Upper lobe of right lung (tissue), 1 donor: ENCODE data around the gene DDX27. TPM values are rescaled to one million over a fixed set of nuclear protein-coding genes. Genes with fewer than 3 reads are reported as not detected.

ENCODE experiments used
- ATAC-seq: fragments of 200-7000 bp; cut with Tn5 transposase; one replicate; pipeline ENCODE4 v1.9.1; 2020; ENCODE audit warnings: mild to moderate bottlenecking, moderate library complexity
- DNase-seq: peaks from one replicate; pipeline ENCODE4 v3.0.0-alpha.2; 2020
- H3K27ac ChIP-seq: fragments of 200-600 bp; one replicate; pipeline ENCODE4 v1.8.0; 2022
- H3K27me3 ChIP-seq: fragments of 200-600 bp; one replicate; pipeline ENCODE4 v1.8.0; 2022; ENCODE audit warnings: mild to moderate bottlenecking
- H3K36me3 ChIP-seq: fragments of 200-600 bp; one replicate; pipeline ENCODE4 v1.8.0; 2022
- H3K4me1 ChIP-seq: fragments of 200-600 bp; one replicate; pipeline ENCODE4 v1.8.0; 2022
- H3K4me3 ChIP-seq: fragments of 200-600 bp; one replicate; pipeline ENCODE4 v1.8.0; 2022; ENCODE audit warnings: mild to moderate bottlenecking
- H3K9me3 ChIP-seq: fragments of 200-600 bp; one replicate; pipeline ENCODE4 v1.8.0; 2022
- intact Hi-C: fragments of 100-400 bp; cut with DNase I; formaldehyde crosslinking; loops from one replicate; pipeline ENCODE4 v1.11.0; 2022
- total RNA-seq: library from RNA; stranded (reverse); fragmentation: NEBNext Ultra II Directional; extraction: Animal tissue kit (Norgen Biotek cat#: 25700); gene quantifications from one replicate; pipeline ENCODE4 v1.2.1, GENCODE V29; 2021
- TF ChIP-seq, protein P1 (sequence below): fragments of 200-600 bp; IDR thresholded peaks from one replicate; pipeline ENCODE4 v1.8.0; 2022; ENCODE audit warnings: antibody characterized with exemption
- donor health status: DM: no; HTN: yes; CAD: no; lungs with severe emphysema.

The DDX27 gene
- total RNA-seq, 1 donor from 2014 or later: 25.9 TPM

GRCh38 chr20:49267327-49267726 lies 48.1 kb downstream of the DDX27 start:
- Histone ChIP-seq H3K36me3 (peaks cover 78% of the 10 kb centered on the region), H3K4me1 (peaks cover 48% of the 10 kb centered on the region), H3K4me3 (peak overlapping the region; percentile 25), H3K27ac (no peak overlapping the region), H3K9me3 (no peaks in the 10 kb centered on the region), H3K27me3 (no peaks in the 10 kb centered on the region)
- DNase-seq (no peak), ATAC-seq (no peak)
- intact Hi-C loops: no loop called here
- TF ChIP-seq, protein P1, sequence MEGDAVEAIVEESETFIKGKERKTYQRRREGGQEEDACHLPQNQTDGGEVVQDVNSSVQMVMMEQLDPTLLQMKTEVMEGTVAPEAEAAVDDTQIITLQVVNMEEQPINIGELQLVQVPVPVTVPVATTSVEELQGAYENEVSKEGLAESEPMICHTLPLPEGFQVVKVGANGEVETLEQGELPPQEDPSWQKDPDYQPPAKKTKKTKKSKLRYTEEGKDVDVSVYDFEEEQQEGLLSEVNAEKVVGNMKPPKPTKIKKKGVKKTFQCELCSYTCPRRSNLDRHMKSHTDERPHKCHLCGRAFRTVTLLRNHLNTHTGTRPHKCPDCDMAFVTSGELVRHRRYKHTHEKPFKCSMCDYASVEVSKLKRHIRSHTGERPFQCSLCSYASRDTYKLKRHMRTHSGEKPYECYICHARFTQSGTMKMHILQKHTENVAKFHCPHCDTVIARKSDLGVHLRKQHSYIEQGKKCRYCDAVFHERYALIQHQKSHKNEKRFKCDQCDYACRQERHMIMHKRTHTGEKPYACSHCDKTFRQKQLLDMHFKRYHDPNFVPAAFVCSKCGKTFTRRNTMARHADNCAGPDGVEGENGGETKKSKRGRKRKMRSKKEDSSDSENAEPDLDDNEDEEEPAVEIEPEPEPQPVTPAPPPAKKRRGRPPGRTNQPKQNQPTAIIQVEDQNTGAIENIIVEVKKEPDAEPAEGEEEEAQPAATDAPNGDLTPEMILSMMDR: no peak

GRCh38 chr20:49268600-49269365 lies 49.6 kb downstream of the DDX27 start:
- Histone ChIP-seq H3K27me3 (no peaks in the 10 kb centered on the region), H3K27ac (no peak overlapping the region), H3K9me3 (no peaks in the 10 kb centered on the region), H3K36me3 (peaks cover 76% of the 10 kb centered on the region), H3K4me1 (peaks cover 49% of the 10 kb centered on the region), H3K4me3 (peak overlapping the region; percentile 10)
- no peak for DNase-seq
- TF ChIP-seq, protein P1: no peak
- intact Hi-C loops: no loop called here
- no peak for ATAC-seq

GRCh38 chr20:49270177-49270576 lies 51.0 kb downstream of the DDX27 start:
- Histone ChIP-seq H3K36me3 (peaks cover 75% of the 10 kb centered on the region), H3K9me3 (no peaks in the 10 kb centered on the region), H3K4me3 (peak overlapping the region; percentile 6), H3K27me3 (no peaks in the 10 kb centered on the region), H3K27ac (no peak overlapping the region), H3K4me1 (peaks cover 60% of the 10 kb centered on the region)
- DNase-seq: no peak
- TF ChIP-seq, protein P1: no peak
- ATAC-seq: no peak
- intact Hi-C loops: no loop called here

DNA sequence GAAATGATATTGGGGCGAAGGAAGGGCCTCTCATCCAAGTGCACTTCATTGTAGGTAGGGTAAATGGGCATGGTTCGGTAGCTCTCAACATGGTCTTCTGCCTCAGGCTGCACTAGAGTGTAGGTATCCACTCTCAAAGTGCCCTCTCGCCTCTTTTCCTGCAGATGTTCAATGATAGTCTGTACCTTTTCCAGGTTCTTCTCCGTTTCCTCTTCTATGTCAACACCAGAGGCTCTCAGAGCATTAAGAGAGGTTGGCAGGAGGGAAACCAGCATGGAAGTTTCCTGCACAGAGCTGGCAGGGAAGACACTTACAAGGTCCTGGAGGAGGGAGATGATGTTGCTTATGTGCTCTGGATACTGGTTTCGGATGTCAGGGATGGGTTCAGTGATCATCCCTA lies 51.5 kb downstream of the DDX27 start:
- H3K27me3 ChIP-seq: no peaks in the 10 kb centered on the region
- H3K9me3 ChIP-seq: no peaks in the 10 kb centered on the region
- peaks cover 73% of the 10 kb centered on the region for H3K36me3 ChIP-seq
- peaks cover 62% of the 10 kb centered on the region for H3K4me1 ChIP-seq
- H3K27ac ChIP-seq: no peak overlapping the region
- TF ChIP-seq, protein P1: no peak
- no peak for ATAC-seq
- intact Hi-C loops: no loop called here
- no peak overlapping the region for H3K4me3 ChIP-seq
- no peak for DNase-seq

DNA sequence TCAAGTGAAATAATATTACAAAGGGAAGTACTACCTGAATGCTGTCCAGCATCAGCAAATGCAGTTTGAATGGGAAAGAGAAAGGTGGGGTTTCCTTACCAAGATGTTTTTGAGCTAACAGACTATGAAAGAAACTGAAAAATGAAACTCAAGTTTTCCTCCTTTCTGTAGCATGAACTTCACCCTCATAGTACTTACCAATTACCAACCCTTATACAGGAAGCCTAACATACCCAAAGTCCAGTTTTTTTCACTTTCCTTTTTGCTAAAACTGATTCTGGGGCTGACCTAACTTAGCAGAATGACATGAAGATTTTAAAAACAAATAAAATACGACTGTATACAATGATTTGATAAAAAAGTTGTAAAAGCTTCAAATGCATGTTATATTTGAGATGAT lies 53.4 kb downstream of the DDX27 start:
- Histone ChIP-seq H3K27ac (no peak overlapping the region), H3K27me3 (no peaks in the 10 kb centered on the region), H3K4me1 (peaks cover 54% of the 10 kb centered on the region), H3K4me3 (no peak overlapping the region), H3K36me3 (peaks cover 70% of the 10 kb centered on the region), H3K9me3 (no peaks in the 10 kb centered on the region)
- intact Hi-C loops: no loop called here
- ATAC-seq (no peak), DNase-seq (no peak)
- TF ChIP-seq, protein P1: no peak
